HepG2 (cell line): ENCODE measurements around the gene CCDC142. TPM values are rescaled to one million over a fixed set of nuclear protein-coding genes. Genes with fewer than 3 reads are reported as not detected.

Experiments used
- BHLHE40 ChIP-seq: IDR thresholded peaks from 2 replicates; pipeline ENCODE4 v1.6.1; 2011; ENCODE audit warnings: low read length, improper control_type of control experiment
- CBX1 ChIP-seq: IDR thresholded peaks from one replicate; pipeline ENCODE4 v1.6.1; 2016; ENCODE audit warnings: antibody characterized with exemption, low read depth
- GLI4 ChIP-seq: sonication (generic); formaldehyde crosslinking; IDR thresholded peaks from 2 replicates; pipeline ENCODE4 v1.5.1; 2020; ENCODE audit warnings: missing genetic modification reagents, mild to moderate bottlenecking, moderate library complexity, borderline replicate concordance
- GTF2F1 ChIP-seq: fragments of 150-350 bp; IDR thresholded peaks from 2 replicates; pipeline ENCODE4 v1.6.1; 2014; ENCODE audit warnings: low read length
- IKZF1 ChIP-seq: fragments of 450-650 bp; IDR thresholded peaks from 2 replicates; pipeline ENCODE4 v1.7.1; 2016
- MAFF ChIP-seq: IDR thresholded peaks from 2 replicates; pipeline ENCODE4 v1.6.1; 2011; ENCODE audit warnings: low read depth, low read length, improper control_type of control experiment
- MLLT10 ChIP-seq: sonication (generic); formaldehyde crosslinking; IDR thresholded peaks from 2 replicates; pipeline ENCODE4 v1.4.0; 2020; ENCODE audit warnings: missing genetic modification reagents
- NCOA2 ChIP-seq: sonication (generic); formaldehyde crosslinking; IDR thresholded peaks from 2 replicates; pipeline ENCODE4 v1.8.0; 2022; ENCODE audit warnings: inconsistent platforms
- NFIB ChIP-seq: sonication (generic); formaldehyde crosslinking; IDR thresholded peaks from 2 replicates; pipeline ENCODE4 v1.9.0; 2021; ENCODE audit warnings: missing genetic modification reagents, mild to moderate bottlenecking, borderline replicate concordance
- PAWR ChIP-seq: sonication (generic); formaldehyde crosslinking; IDR thresholded peaks from 2 replicates; pipeline ENCODE4 v1.4.0; 2020; ENCODE audit warnings: missing genetic modification reagents, mild to moderate bottlenecking, borderline replicate concordance
- POLR2AphosphoS5 ChIP-seq: IDR thresholded peaks from 2 replicates; pipeline ENCODE4 v1.6.1; 2012; ENCODE audit warnings: low read depth, low read length
- POLR2G ChIP-seq: fragments of 200-400 bp; formaldehyde crosslinking; IDR thresholded peaks from 2 replicates; pipeline ENCODE4 v1.6.1; 2018; ENCODE audit warnings: mild to moderate bottlenecking, low read depth, low read length, moderate library complexity
- SRSF4 ChIP-seq: fragments of 200-400 bp; formaldehyde crosslinking; IDR thresholded peaks from one replicate; pipeline ENCODE4 v1.6.1; 2018; ENCODE audit warnings: mild to moderate bottlenecking, low read depth, low read length, moderate library complexity; ENCODE audit not compliant: poor library complexity, severe bottlenecking
- TCF12 ChIP-seq, 2 experiments: fragments of 450-650 bp in 1 of 2; sonication (generic) in 1 of 2; formaldehyde crosslinking in 1 of 2; IDR thresholded peaks; 2 replicates each; pipeline versions ENCODE4 v1.6.1 to v1.8.0; 2017 to 2022; ENCODE audit warnings: antibody characterized with exemption in 1 of 2, mild to moderate bottlenecking in 1 of 2, missing genetic modification reagents in 1 of 2, moderate library complexity in 1 of 2
- THAP11 ChIP-seq: IDR thresholded peaks from 2 replicates; pipeline ENCODE4 v1.6.1; 2016; ENCODE audit warnings: missing biosample characterization, missing genetic modification reagents
- ZBTB42 ChIP-seq: sonication (generic); formaldehyde crosslinking; IDR thresholded peaks from 2 replicates; pipeline ENCODE4 v1.5.0; 2020; ENCODE audit warnings: mild to moderate bottlenecking, missing genetic modification reagents
- ZEB1 ChIP-seq: IDR thresholded peaks from 2 replicates; pipeline ENCODE4 v1.6.1; 2012; ENCODE audit warnings: mild to moderate bottlenecking, low read depth, inconsistent platforms; ENCODE audit not compliant: insufficient replicate concordance
- ZIK1 ChIP-seq: sonication (generic); formaldehyde crosslinking; IDR thresholded peaks from 2 replicates; pipeline ENCODE4 v1.5.0; 2020; ENCODE audit warnings: mild to moderate bottlenecking, low read depth, missing genetic modification reagents, borderline replicate concordance
- ZNF274 ChIP-seq: sonication (generic); formaldehyde crosslinking; IDR thresholded peaks from 2 replicates; pipeline ENCODE4 v1.5.1; 2020; ENCODE audit warnings: mild to moderate bottlenecking, missing genetic modification reagents
- ZNF549 ChIP-seq: sonication (generic); formaldehyde crosslinking; IDR thresholded peaks from 2 replicates; pipeline ENCODE4 v1.5.0; 2020; ENCODE audit warnings: missing genetic modification reagents
- ZNF550 ChIP-seq: sonication (generic); formaldehyde crosslinking; IDR thresholded peaks from 2 replicates; pipeline ENCODE4 v1.4.0; 2020; ENCODE audit warnings: mild to moderate bottlenecking, missing genetic modification reagents, borderline replicate concordance
- ZNF607 ChIP-seq: sonication (generic); formaldehyde crosslinking; IDR thresholded peaks from 2 replicates; pipeline ENCODE4 v1.5.1; 2020; ENCODE audit warnings: missing genetic modification reagents, mild to moderate bottlenecking, borderline replicate concordance
- ZNF652 ChIP-seq: IDR thresholded peaks from 2 replicates; pipeline ENCODE4 v1.6.1; 2016; ENCODE audit warnings: low read depth, borderline replicate concordance
- ZNF878 ChIP-seq: sonication (generic); formaldehyde crosslinking; IDR thresholded peaks from 2 replicates; pipeline ENCODE4 v1.8.1; 2023; ENCODE audit warnings: mild to moderate bottlenecking, missing genetic modification reagents, moderate library complexity
- ZSCAN20 ChIP-seq: sonication (generic); formaldehyde crosslinking; IDR thresholded peaks from 2 replicates; pipeline ENCODE4 v1.4.0; 2020; ENCODE audit warnings: missing genetic modification reagents, mild to moderate bottlenecking, borderline replicate concordance
- polyA plus RNA-seq, 8 experiments: library from polyadenylated mRNA; depleted of rRNA in 3 of 8; stranded (reverse) in 7 of 8; unstranded in 1 of 8; fragments of >200 nt; fragmentation: Illumina TruSeq in 4 of 8; extraction: Trizol in 4 of 8; gene quantifications; 2 replicates each; pipeline versions ENCODE4 v1.2.1 to v1.2.3, GENCODE V29; 2011 to 2016; ENCODE audit warnings: low read depth in 4 of 8, missing spikeins in 1 of 8, mixed read lengths in 1 of 8; ENCODE audit not compliant: insufficient read depth in 1 of 8
- total RNA-seq, 5 experiments: library from RNA; depleted of rRNA; stranded (reverse); fragments of >200 nt; fragmentation: Illumina TruSeq; extraction: Trizol; gene quantifications; 2 replicates each; pipeline ENCODE4 v1.2.3, GENCODE V29; 2016; ENCODE audit warnings: low read depth in 1 of 5
- TF ChIP-seq, protein P1 (sequence below): sonication (generic); formaldehyde crosslinking; IDR thresholded peaks from 2 replicates; pipeline ENCODE4 v1.8.1; 2023; ENCODE audit warnings: mild to moderate bottlenecking, inconsistent platforms, moderate library complexity, missing genetic modification reagents, borderline replicate concordance
- TF ChIP-seq, protein P2 (sequence below): sonication (generic); formaldehyde crosslinking; IDR thresholded peaks from 2 replicates; pipeline ENCODE4 v1.8.0; 2023; ENCODE audit warnings: mild to moderate bottlenecking, missing genetic modification reagents
- TF ChIP-seq, protein P3 (sequence below): IDR thresholded peaks from 2 replicates; pipeline ENCODE4 v1.6.1; 2016; ENCODE audit warnings: missing biosample characterization, missing genetic modification reagents, low read depth

The CCDC142 gene
- total and polyA plus RNA-seq, 2 of the 13 experiments (the other 11 are each of a cell fraction or from before 2014, with no cell fraction given), result 14.7 to 30.4 TPM

DNA sequence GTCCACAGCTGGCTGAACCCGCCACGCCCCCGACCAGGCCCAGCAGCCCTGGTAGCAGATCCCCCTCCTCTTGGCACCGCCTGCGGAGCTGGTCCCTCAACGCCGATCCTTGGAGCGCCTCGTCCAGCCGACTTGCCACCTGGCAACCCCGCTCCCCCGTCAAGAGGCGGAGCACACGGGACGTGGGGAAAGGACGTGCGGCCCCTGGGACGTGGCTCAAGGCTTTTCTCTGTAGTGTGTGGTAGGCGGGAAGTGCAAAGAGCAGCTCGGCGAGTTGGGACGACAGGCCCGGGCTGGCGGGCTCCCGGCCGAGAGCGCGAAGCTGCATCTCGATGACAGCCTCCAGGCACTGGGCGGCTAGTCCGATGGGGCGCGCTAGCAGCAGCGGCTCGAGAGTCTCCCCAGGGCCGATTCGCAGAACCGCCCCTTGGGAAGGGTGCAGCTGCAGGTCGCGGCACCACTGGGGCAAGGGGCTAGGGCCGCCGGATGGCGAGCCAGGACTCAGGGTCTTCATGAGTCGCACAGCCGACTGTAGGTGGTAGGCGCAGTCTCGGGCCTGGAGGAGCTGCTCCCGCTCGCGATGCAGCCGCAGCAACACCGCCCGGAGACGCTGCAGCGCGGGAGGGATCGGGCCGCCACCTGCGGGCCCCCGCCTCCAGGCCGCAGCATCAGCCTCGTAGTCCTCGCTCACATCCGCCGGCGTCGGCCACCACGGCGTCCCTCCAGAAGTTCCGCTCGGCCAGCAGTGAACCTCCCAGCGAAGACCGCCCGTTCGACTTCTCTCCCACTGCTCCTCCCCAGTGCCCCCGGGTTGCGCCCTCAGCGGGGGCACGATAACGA is 617 bp downstream of the CCDC142 start (continued):
- TF ChIP-seq ZNF550 (no peak; the same call in 1 of the 2 replicates), ZSCAN20 (CRISPR knock-in tag) (0 out of 2 replicates have a peak, but pooled peaks have one; percentile 19), MLLT10 (CRISPR knock-in tag) (no peak), POLR2AphosphoS5 (peak; percentile 53; the same call in 1 of the 2 replicates), GLI4 (no peak), ZBTB42 (no peak), POLR2G (no peak), PAWR (CRISPR knock-in tag) (no peak), IKZF1 (no peak), NFIB (CRISPR knock-in tag) (0 out of 2 replicates have a peak, but pooled peaks have one; percentile 75), ZNF607 (CRISPR knock-in tag) (0 out of 2 replicates have a peak, but pooled peaks have one; percentile 17), SRSF4 (no peak), TCF12 (IDR thresholded peaks at IDR 0.05) (no peak), TCF12 (CRISPR knock-in tag; IDR thresholded peaks at IDR 0.05) (peak; percentile 62; the same call in 1 of the 2 replicates), THAP11 (CRISPR knock-in tag) (no peak), ZNF878 (CRISPR knock-in tag) (no peak), NCOA2 (CRISPR knock-in tag) (no peak), CBX1 (no peak), MAFF (no peak), ZNF549 (CRISPR knock-in tag) (no peak), BHLHE40 (no peak), GTF2F1 (no peak), ZEB1 (no peak), ZNF274 (peak; percentile 94), ZIK1 (CRISPR knock-in tag) (no peak; the same call in 1 of the 2 replicates), ZNF652 (no peak)
- TF ChIP-seq, protein P1, sequence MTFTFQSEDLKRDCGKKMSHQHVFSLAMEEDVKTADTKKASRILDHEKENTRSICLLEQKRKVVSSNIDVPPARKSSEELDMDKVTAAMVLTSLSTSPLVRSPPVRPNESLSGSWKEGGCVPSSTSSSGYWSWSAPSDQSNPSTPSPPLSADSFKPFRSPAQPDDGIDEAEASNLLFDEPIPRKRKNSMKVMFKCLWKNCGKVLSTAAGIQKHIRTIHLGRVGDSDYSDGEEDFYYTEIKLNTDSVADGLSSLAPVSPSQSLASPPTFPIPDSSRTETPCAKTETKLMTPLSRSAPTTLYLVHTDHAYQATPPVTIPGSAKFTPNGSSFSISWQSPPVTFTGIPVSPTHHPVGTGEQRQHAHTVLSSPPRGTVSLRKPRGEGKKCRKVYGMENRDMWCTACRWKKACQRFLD (CRISPR knock-in tag), result peak; percentile 72
- TF ChIP-seq, protein P2, sequence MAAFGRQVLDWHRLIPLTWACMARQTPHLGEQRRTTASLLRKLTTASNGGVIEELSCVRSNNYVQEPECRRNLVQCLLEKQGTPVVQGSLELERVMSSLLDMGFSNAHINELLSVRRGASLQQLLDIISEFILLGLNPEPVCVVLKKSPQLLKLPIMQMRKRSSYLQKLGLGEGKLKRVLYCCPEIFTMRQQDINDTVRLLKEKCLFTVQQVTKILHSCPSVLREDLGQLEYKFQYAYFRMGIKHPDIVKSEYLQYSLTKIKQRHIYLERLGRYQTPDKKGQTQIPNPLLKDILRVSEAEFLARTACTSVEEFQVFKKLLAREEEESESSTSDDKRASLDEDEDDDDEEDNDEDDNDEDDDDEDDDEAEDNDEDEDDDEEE, result peak; percentile 61
- TF ChIP-seq, protein P3, sequence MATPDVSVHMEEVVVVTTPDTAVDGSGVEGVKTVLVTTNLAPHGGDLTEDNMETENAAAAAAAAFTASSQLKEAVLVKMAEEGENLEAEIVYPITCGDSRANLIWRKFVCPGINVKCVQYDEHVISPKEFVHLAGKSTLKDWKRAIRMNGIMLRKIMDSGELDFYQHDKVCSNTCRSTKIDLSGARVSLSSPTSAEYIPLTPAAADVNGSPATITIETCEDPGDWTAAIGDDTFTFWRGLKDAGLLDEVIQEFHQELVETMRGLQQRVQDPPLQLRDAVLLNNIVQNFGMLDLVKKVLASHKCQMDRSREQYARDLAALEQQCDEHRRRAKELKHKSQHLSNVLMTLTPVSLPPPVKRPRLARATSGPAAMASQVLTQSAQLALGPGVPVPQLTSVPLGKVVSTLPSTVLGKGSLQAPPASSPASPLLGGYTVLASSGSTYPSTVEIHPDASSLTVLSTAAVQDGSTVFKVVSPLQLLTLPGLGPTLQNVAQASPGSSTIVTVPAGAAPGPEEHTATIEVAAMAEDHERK (CRISPR knock-in tag), result no peak
